IMR-90 (cell line): ENCODE results near the gene JADE2.

Experiments
- BHLHE40 ChIP-seq: fragments of 150-350 bp; IDR thresholded peaks from 2 replicates; pipeline ENCODE4 v1.6.1; 2016; ENCODE audit warnings: mild to moderate bottlenecking, low read depth, low read length
- CEBPB ChIP-seq: IDR thresholded peaks from 2 replicates; pipeline ENCODE4 v1.6.1; 2012; ENCODE audit warnings: low read depth, low read length, improper control_type of control experiment
- CHD1 ChIP-seq: IDR thresholded peaks from 2 replicates; pipeline ENCODE4 v1.6.1; 2012; ENCODE audit warnings: low read depth, low read length, improper control_type of control experiment
- CTCF ChIP-seq: conservative IDR thresholded peaks from 2 replicates; pipeline ENCODE4 v1.5.1; 2012; ENCODE audit warnings: mild to moderate bottlenecking, low read depth, low read length, improper control_type of control experiment
- ELK1 ChIP-seq: fragments of 150-350 bp; IDR thresholded peaks from 2 replicates; pipeline ENCODE4 v1.6.1; 2016; ENCODE audit warnings: low read depth, mild to moderate bottlenecking, low read length, moderate library complexity, borderline replicate concordance
- MAFK ChIP-seq: IDR thresholded peaks from 2 replicates; pipeline ENCODE4 v1.6.1; 2012; ENCODE audit warnings: low read depth, low read length, improper control_type of control experiment
- MAZ ChIP-seq: IDR thresholded peaks from 2 replicates; pipeline ENCODE4 v1.6.1; 2012; ENCODE audit warnings: low read depth, mild to moderate bottlenecking, low read length, improper control_type of control experiment, moderate library complexity, borderline replicate concordance
- MXI1 ChIP-seq: IDR thresholded peaks from 2 replicates; pipeline ENCODE4 v1.6.1; 2012; ENCODE audit warnings: low read depth, mild to moderate bottlenecking, low read length, moderate library complexity, borderline replicate concordance
- POLR2A ChIP-seq: IDR thresholded peaks from 2 replicates; pipeline ENCODE4 v1.6.1; 2012; ENCODE audit warnings: mild to moderate bottlenecking, low read depth, low read length
- RAD21 ChIP-seq: IDR thresholded peaks from 2 replicates; pipeline ENCODE4 v1.6.1; 2012; ENCODE audit warnings: low read length, improper control_type of control experiment
- RCOR1 ChIP-seq: IDR thresholded peaks from 2 replicates; pipeline ENCODE4 v1.6.1; 2012; ENCODE audit warnings: mild to moderate bottlenecking, low read length, improper control_type of control experiment; ENCODE audit not compliant: insufficient replicate concordance
- RFX5 ChIP-seq: IDR thresholded peaks from 2 replicates; pipeline ENCODE4 v1.8.0; 2012; ENCODE audit warnings: low read depth, mild to moderate bottlenecking, low read length, moderate library complexity
- SMC3 ChIP-seq: fragments of 150-350 bp; IDR thresholded peaks from 2 replicates; pipeline ENCODE4 v1.6.1; 2016; ENCODE audit warnings: low read depth, mild to moderate bottlenecking, antibody characterized with exemption, low read length, moderate library complexity
- USF2 ChIP-seq: fragments of 150-350 bp; IDR thresholded peaks from 2 replicates; pipeline ENCODE4 v1.6.1; 2017; ENCODE audit warnings: mild to moderate bottlenecking, antibody characterized with exemption, low read length, low read depth

GRCh38 chr5:134527156-134527960 lies 1.9 kb downstream of the JADE2 start:
- peak; percentile 23; the same call in 1 of the 2 replicates for TF ChIP-seq POLR2A
- TF ChIP-seq CTCF = peak; percentile 86
- no peak for TF ChIP-seq USF2
- peak; percentile 40 for TF ChIP-seq SMC3
- no peak for TF ChIP-seq MAFK
- no peak for TF ChIP-seq BHLHE40
- TF ChIP-seq RCOR1 = peak; percentile 9
- TF ChIP-seq MXI1 = no peak
- peak; percentile 68 for TF ChIP-seq RAD21
- no peak for TF ChIP-seq RFX5
- TF ChIP-seq CEBPB = no peak
- no peak for TF ChIP-seq ELK1
- TF ChIP-seq CHD1 = no peak; the same call in 1 of the 2 replicates
- TF ChIP-seq MAZ = peak; percentile 71
